Left ventricle myocardium superior (tissue), 1 donor: Measurements from ENCODE around the gene MPZL1. TPM values are rescaled to one million over a fixed set of nuclear protein-coding genes. Genes with fewer than 3 reads are reported as not detected.
"Not testable (repeated sequence)": the region's sequence is repeated elsewhere in the genome, so short reads cannot be mapped to it uniquely, and the experiment has no call there.

ENCODE experiments used
- ATAC-seq: fragments of 200-7000 bp; cut with Tn5 transposase; one replicate; pipeline ENCODE4 v1.9.1; 2020; ENCODE audit warnings: mild to moderate bottlenecking, moderate library complexity
- DNase-seq: peaks from one replicate; pipeline ENCODE4 v3.0.0-alpha.2; 2020
- intact Hi-C: fragments of 100-400 bp; cut with micrococcal nuclease; formaldehyde crosslinking; loops from one replicate; pipeline ENCODE4 v1.11.0; 2022
- total RNA-seq: library from RNA; stranded (reverse); fragmentation: NEBNext Ultra II Directional; extraction: Animal tissue kit (Norgen Biotek cat#: 25700); gene quantifications from one replicate; pipeline ENCODE4 v1.2.1, GENCODE V29; 2021
- donor health status: DM: no; HTN: yes; CAD: no; lungs with severe emphysema.

The MPZL1 gene
- total RNA-seq, 1 donor from 2014 or later, result 34.7 TPM

DNA sequence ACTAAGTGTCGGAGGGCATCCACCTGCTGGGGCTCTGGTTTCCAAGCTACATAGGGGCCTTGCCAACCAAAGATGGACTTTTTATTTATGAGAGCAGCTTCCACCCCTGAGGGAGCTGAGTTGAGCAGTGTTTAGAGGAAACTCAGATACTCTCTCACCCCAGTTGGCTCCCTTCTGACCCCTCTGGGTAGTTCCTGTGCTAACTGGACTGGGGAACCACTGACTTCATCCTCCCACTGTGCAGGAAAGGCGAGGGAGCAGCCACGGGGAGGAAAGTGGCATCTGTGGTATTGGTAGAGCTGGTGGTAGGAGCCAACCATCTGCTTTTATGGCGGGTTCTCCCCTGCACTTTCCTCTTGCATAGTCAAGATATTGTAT, 70.4 kb downstream of the MPZL1 start:
- no peak for DNase-seq
- intact Hi-C loops, result no loop called here
- ATAC-seq, result peak; percentile 23

DNA sequence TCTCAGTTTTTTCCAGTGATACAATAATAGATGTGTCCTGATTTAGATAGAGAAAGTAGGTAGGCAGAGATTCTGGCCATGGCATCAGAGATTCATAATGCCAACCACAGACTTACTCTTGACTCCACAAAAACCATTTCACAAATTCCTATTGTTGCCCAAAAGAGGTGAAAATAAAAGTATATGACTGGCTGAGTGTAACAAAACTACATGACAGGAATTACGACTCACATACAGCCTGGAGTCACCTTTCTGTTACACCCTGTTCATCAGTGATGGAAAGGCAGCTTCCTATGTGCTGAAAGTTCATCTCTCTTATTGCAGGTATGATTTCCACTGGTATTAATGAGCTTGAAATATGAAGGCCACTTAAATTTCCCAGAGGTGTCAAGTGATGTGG, 72.3 kb downstream of the MPZL1 start:
- intact Hi-C loops, result no loop called here
- ATAC-seq, result no peak

DNA sequence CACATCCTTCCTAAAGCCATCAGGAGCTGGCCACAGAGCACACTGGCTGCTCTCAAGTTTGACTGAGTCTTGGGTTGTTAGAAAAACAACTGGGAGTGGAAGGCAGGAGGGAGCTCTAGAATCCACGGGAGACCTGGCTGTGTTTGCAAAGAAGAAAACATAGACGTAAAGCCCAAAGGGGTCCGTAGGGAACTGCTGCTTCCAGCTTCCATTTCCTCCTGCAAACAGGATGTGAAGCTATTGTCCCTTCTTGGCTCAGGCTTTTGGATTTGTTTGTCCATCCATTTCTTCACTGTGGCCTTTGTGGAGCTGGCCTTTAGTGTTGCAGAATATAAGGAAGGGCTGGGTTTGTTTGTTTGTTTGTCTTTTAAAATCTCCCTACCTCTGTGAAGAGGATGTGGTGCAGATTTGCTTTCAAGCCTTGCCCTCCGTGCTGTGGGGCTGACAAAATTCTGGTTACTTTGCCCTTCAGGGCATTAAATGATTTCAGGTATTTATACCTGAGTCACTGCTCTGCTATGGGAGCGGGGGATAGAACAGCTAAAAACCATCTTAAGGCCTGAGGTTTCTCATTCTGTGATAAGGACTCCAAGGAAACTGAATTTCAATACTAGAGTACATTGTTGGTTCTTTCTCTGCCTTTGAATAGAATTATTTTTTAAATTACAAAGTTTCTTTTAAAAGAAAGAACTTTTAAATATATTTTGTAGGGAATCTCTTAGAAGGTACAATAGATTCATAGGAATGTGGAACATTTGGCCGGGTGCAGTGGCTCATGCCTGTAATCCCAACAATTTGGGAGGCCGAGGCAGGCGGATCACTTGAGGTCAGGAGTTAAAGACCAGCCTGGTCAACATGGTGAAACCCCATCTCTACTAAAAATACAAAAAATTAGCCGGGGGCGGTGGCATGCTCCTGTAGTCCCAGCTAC, 74.3 kb downstream of the MPZL1 start:
- DNase-seq (peak; percentile 39), ATAC-seq (peak; percentile 53)
- intact Hi-C loops, result loop anchor here (5.0 kb wide), 1 partner anchor 74 kb away; the partner anchor contains the start of gene MPZL1

More for the DNA sequence above, 72.3 kb downstream of the MPZL1 start:
- DNase-seq, result no peak

DNA sequence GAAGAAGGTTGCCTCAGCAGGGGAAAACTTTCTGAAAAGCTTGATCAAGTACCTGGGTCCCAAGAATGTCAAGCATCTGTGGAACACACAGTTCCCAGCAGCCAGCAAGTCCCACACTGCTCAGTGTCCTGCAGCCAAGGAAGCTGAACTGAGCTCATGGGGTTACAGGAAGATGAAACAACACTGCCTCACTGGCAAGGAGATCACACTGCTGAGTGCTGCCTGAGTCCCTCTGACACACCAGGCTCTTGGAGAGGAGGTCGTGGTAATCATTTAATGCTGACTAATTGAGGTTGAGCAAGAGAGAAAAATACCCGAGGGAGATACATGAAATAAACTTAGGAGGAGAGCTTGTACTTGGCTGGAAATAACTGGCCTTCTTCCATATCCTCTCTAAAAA, 75.2 kb downstream of the MPZL1 start:
- intact Hi-C loops, result loop anchor here (5.0 kb wide), 1 partner anchor 75 kb away; the partner anchor contains the start of gene MPZL1
- ATAC-seq, result peak; percentile 97
- peak; percentile 75 for DNase-seq

DNA sequence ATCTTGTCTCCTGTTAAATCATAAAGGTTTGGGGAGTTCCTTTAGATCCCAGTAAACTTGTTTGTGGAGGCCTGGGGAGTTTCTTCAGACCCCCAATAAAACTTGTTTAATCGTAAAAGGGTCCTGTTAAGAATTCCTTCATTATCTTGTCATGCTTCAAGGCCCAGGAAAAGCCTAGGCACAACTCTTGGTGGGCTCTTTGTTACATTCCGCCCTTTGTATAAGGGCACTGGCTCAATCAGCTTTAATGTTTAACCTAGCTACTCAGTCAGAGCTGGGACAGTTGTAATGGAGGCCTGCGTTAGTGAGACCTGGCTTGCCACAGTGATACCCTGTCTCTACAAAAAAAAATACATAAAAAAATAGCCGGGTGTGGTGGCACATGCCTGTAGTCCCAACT, 77.2 kb downstream of the MPZL1 start:
- no peak for ATAC-seq
- DNase-seq, result no peak
- intact Hi-C loops, result loop anchor here (5.0 kb wide), 1 partner anchor 77 kb away; the partner anchor contains the start of gene MPZL1

DNA sequence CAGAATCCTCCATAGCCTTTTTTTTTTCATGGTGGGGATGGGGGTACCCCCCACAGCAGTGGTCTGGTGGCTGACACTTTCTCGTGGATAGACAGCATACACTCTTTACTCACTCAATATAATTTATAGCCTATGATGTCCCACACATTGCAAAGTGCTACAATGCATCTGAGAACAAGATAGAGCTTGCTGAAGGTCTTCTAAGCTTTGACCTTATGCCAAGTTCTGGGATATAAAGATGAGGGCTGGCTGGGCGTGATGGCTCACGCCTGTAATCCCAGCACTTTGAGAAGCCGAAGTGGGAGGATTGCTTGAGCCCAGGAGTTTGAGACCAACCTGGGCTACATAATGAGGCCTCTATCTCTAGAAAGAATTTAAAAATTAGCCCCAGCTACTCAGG, 78.0 kb downstream of the MPZL1 start:
- DNase-seq, result no peak
- intact Hi-C loops, result loop anchor here (5.0 kb wide), 1 partner anchor 77 kb away; the partner anchor contains the start of gene MPZL1
- no peak for ATAC-seq

DNA sequence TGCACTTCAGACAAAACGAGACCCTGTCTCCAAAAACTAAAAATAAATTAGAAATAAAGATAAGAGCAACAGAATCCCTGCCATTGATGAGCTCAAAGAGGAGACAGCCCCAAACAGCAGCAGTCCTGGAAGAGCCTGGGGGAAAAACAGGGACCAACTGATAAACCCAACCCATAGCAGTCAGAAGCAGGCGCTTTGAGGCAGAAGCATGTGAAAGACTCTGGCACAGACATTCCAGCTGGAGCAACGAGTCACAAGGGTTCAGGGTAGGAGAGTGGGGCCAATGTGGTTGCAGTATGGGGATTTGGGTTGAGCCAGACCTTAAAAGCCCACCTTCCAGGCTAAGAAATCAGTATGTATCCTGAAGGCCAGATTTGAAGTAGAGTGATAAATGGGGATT, 78.5 kb downstream of the MPZL1 start:
- ATAC-seq (no peak), DNase-seq (no peak)
- intact Hi-C loops, result no loop called here

DNA sequence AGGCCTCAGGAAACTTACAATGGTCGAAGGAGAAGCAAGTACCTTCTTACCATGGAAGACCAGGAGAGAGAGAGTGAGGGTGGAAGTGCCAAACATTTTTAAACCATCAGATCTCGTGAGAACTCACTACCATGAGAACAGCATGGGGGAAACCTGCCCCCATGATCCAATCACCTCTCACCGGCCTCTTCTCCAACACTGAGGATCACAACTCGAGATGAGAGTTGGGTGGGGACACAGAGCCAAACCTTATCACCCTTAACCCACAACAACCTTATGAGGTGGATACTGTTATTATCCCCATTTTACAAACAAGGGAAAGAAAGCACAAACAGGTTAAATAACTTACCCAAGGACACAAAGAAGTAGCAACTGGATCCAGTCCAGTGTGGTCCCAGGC, 80.5 kb downstream of the MPZL1 start:
- intact Hi-C loops, result no loop called here
- ATAC-seq (no peak), DNase-seq (no peak)

DNA sequence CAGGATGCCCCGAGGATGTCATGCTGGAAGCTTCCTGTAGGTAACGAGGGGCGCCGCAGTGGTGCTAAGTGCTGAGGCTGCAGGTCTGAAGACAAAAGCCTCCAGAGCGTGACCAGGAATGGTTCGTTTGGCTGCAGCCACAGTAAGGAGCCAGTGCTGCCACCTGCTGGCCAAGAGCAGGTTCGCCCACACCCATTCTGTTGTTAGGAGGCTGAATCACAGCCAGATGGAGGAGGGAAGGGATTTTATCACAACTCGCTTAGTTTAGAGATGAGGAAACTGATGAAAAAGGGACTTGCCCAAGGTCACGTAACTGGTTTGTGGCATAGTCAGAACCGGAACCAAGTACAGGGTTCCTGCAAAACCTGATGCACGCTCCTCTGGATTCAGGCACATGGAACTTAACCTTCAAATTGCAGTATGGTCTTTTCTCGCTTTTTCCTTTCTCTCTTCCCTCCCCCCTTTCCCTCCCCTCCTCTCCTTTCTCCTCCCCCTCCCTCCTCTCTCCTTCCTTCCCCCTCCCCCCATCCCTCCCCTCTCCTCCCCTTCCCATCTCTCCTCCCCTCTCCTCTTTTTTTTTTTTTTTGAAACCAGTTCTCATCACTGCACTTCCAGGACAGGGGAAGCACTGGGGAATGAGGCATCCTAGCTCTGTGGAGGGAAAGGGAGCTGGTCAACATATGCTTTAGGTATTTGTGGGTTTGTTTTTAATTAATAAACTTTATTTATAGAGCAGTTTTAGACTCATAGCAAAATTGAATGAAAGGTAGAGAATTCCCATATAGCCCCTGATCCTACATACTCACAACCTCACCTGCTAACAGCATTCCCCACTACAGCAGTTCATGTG, 81.8 kb downstream of the MPZL1 start:
- DNase-seq (peak; percentile 94), ATAC-seq (peak; percentile 97)
- intact Hi-C loops, result no loop called here

DNA sequence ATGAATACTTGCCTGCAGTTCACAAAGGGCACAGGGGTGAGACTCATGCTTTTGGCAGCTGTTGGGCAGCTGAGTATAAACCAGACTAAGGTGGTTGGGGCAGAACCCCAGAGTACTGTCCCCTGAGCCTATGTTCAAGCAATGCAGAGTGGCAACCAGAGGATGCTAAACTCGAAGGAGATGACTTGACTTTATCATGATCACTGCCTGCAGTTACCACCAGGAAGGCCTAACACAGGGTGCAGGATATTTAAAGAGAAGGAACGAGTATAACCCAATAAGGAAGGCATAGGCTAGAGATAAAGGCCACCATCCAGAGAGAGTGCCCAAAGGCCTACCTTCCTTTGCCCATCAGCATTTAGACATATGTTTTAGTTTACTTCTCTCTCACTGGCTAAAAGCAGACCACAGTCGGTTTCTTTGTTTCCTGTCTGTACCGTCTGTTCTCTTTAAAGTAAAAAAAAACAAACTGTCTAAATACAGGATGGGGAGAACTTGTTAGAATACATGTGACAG, 83.3 kb downstream of the MPZL1 start:
- DNase-seq, result no peak
- intact Hi-C loops, result no loop called here

DNA sequence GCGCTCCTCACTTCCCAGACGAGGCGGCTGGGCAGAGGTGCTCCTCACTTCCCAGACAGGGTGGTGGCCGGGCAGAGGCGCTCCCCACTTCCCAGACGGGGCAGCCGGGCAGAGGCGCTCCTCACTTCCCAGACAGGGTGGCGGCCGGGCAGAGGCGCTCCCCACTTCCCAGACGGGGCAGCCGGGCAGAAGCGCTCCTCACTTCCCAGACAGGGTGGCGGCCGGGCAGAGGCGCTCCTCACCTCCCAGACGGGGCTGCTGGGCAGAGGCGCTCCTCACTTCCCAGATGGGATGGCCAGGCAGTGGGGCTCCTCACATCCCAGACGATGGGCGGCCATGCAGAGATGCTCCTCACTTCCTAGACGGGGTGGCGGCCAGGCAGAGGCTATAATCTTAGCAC, 84.5 kb downstream of the MPZL1 start:
- ATAC-seq, DNase-seq, intact Hi-C loops: not testable (repeated sequence)

More for the DNA sequence above, 83.3 kb downstream of the MPZL1 start:
- no peak for ATAC-seq

DNA sequence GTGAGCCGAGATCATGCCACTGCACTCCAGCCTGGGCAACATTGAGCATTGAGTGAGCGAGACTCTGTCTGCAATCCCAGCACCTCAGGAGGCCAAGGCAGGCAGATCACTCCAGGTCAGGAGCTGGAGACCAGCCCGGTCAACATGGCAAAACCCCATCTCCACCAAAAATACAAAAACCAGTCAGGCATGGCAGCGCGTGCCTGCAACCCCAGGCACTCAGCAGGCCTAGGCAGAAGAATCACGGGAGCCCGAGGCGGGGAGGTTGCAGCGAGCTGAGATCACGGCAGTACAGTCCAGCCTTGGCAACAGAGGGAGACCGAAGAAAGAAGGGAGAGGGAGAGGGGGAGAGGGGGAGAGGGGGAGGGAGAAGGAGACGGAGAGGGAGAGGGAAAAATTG, 84.9 kb downstream of the MPZL1 start:
- intact Hi-C loops, ATAC-seq, DNase-seq: not testable (repeated sequence)

DNA sequence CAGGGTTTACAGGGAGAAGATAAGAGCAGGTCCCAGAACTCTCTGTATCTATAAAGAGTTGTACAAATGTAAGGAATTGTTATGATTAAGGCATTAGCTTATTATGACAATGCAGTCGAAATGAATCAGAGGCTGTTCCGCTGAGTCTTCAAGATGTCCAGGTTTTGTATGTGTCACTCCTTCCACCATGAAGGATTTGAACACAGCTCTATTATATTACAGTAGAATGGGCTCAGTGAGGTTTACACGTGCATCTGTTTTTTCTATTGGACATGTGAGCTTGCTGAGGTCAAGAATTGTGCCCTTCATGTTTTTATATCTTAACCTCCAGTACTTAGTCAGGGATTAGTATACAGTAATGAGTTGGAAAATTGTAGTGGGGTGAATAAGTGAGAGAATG, 86.3 kb downstream of the MPZL1 start:
- intact Hi-C loops, result no loop called here
- ATAC-seq (no peak), DNase-seq (no peak)

DNA sequence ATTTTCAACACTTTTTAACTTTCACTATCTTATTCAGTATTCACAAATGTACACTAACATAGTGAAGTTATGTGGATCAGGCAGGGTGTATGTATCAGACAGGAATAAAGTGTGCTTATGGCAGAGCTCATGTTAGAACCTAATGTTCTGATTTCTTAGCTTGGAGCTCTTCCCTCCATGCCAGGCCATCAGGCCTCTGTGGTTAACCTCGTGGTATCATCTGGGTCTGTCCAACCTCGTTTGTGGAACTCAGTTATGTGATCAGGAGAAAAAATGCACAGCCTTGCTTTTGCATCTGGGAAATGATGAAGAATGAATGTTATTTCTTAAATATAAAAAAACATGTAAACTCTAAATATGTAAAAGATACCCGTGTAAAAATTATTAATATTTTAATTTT, 86.9 kb downstream of the MPZL1 start:
- no peak for DNase-seq
- ATAC-seq, result no peak
- intact Hi-C loops, result no loop called here

DNA sequence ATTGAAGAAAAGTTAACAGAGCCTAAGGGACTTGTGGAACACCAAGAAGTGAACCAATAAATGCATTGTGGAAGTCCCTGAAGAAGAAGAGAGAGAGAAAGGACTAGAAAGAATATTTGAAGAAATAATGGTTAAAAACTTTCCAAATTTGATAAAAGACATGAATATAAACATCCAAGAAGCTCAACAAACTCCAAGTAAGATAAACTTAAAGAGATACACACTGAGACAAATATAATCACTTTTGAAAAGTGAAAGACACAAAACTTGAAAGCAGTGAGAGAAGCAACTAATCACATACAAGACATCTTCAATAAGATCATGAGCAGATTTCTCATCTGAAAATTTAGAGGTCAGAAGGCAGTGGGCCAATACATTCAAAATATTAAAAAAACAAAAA, 91.2 kb downstream of the MPZL1 start:
- no peak for DNase-seq
- intact Hi-C loops, result no loop called here
- no peak for ATAC-seq

DNA sequence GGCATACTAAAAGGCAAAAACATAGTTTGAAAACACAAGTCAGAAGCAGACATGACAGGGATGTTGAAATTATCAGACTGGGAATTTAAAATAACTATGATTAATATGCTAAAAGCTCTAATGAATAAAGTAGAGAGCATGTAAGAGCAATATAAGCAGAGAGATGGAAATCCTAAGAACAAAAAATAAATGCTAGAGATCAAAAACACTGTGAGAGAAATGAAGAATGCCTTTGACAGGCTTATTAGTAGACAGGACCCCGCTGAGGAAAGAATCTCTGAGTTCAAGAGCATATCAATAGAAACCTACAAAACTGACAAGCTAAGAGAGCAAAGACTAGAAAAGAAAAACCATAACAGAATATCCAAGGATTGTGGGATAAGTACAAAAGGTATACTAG, 93.9 kb downstream of the MPZL1 start:
- DNase-seq (no peak), ATAC-seq (no peak)
- intact Hi-C loops, result no loop called here

DNA sequence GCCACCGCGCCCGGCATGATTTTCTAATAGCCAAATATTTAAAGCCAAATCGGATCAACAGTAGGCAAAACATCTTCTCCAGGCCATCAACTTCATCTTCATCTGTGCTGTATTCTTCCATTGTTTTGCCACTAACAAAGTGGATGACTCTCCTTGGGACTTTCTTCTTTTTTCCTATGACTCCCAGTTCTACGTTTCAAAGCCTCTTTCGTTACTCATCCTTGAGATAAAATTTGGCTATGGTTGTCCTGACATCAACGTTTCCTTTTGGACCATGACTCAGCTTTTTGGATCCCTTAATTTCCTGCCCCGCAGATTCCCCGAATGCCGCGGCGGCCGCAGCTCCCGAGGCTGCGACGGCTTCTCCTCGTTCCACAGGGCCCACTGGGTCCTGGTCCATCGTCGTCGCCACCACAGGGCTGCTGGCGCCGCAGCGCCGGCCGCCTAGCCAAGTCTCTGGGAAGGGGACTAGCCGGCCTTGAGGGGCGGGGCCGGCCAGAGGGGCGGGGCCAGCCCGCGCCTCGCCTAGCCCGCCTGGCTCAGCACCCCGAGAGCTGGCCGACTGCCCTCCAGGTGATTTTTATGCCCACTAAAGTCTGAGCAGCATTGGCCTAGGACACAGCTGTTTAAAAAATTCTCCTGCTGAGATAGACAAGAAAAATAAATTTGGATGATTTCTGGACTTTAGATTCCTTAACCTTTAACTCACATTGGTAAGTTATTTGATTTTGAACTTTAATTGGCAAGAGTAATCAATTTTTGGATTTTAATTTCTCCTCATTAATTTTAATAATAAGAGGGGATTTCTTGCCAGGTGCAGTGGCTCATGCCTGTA, 98.3 kb downstream of the MPZL1 start:
- ATAC-seq (peak; percentile 99), DNase-seq (peak; percentile 88)
- intact Hi-C loops, result no loop called here

DNA sequence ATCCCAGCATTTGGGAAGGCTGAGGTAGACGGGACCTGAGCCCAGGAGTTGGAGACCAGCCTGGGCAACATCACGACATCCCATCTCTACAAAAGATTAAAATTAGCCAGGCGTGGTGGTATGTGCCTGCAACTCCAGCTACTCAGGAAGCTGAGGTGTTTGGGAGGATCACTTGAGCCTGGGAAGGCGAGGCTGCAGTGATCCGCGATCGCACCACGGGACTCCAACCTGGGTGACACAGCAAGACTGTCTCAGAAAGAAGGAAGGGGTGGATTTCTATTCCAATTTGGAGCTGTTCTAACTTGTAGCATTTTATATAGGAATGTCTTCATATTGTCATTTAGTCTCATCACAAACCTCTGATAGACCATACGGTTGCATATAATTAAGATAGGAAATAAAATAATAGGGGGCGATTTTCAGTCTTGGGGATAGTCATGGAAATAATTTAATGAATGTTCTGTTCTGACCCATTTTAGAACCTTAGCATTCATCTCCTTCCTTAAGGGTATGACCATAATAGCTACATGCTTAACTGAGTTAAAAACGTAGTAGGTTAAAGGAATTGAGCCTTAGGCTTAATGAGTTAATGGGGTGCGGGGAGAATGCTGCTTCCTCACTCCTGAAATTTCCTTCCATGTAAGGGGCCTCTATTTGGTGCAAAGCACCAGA, 99.0 kb downstream of the MPZL1 start:
- DNase-seq (no peak), ATAC-seq (no peak)
- intact Hi-C loops, result no loop called here
